GM18505 (cell line): Measurements from ENCODE around the gene FGFBP2.

Source experiments
- ATAC-seq: cut with Tn5 transposase; IDR thresholded peaks from one replicate; pipeline ENCODE4 v1.9.1; 2021; ENCODE audit not compliant: unreplicated experiment
- POLR2A ChIP-seq: IDR thresholded peaks from 4 replicates; pipeline ENCODE4 v1.6.1; 2011; ENCODE audit warnings: borderline replicate concordance; ENCODE audit not compliant: insufficient read depth, insufficient read length; ENCODE audit errors: extremely low read depth

The FGFBP2 gene

GRCh38 chr4:15912961-15913630 lies 49.9 kb downstream of the FGFBP2 start:
- ATAC-seq = no peak

GRCh38 chr4:15912236-15912635 lies 50.7 kb downstream of the FGFBP2 start:
- ATAC-seq = no peak

More at GRCh38 chr4:15912961-15913630, 49.9 kb downstream of the FGFBP2 start:
- TF ChIP-seq POLR2A = no peak

More at GRCh38 chr4:15912236-15912635, 50.7 kb downstream of the FGFBP2 start:
- no peak for TF ChIP-seq POLR2A
